HG03095 (cell line): ENCODE data around the gene BPIFB4.

ENCODE experiments used
- ATAC-seq: cut with Tn5 transposase; IDR thresholded peaks from one replicate; pipeline ENCODE4 v1.9.1; 2021; ENCODE audit warnings: moderate library complexity; ENCODE audit not compliant: unreplicated experiment

BPIFB4 gene

DNA sequence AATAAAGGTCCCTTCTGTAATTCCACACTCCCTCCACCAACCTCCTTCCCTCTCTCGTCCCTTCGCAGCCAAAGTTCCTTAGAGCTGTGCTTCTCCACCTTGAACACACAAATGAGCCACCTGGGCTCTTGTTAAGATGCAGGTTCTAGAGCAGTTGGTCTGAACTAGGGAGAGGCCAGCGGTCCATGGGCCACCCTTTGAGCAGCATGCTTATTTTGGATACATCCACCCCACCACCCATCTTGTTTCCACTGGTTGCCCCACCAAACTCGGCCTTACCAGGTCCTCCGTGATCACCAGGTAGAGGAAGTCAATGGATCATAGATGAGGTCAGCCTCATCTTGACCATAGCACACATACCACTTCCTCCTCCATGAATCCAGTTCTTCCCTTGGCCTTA lies 81.2 kb downstream of the BPIFB4 start:
- ATAC-seq, result no peak
